IMR-90 (cell line): Measurements from ENCODE around the gene AP3D1. TPM values are rescaled to one million over a fixed set of nuclear protein-coding genes. Genes with fewer than 3 reads are reported as not detected.

Experiments
- ATAC-seq: fragments of 200-7000 bp; cut with Tn5 transposase; 2 replicates; pipeline ENCODE4 v1.9.1; 2020; ENCODE audit warnings: low read depth, mild to moderate bottlenecking, moderate library complexity
- BruUV-seq: library from RNA; stranded (reverse); fragments of 400-500 nt; replicated peaks from 2 replicates; lab custom pipeline; 2021; lab: Mats Ljungman, UMichigan
- CTCF ChIA-PET: fragments of 300-600 bp; formaldehyde crosslinking; extraction: SDS; loops from one replicate; lab custom pipeline; 2021; ENCODE audit warnings: antibody characterized with exemption; lab: Yijun Ruan, JAX
- POLR2A ChIA-PET: fragments of 300-600 bp; sonication (Branson Sonifier 250); formaldehyde crosslinking; loops from one replicate; lab custom pipeline; 2022; ENCODE audit warnings: antibody characterized with exemption; ENCODE audit not compliant: unreplicated experiment; lab: Charles Lee
- DNase-seq: peaks from one replicate; pipeline ENCODE4 v3.0.0; 2013
- H2AFZ ChIP-seq: replicated peaks from 2 replicates; pipeline ENCODE3; 2013; ENCODE audit warnings: low read length, mild to moderate bottlenecking; ENCODE audit not compliant: poor library complexity
- H2AK5ac ChIP-seq: 2 replicates; pipeline ENCODE4 v1.6.1; 2013; ENCODE audit warnings: low read depth, low read length, inconsistent platforms
- H2AK9ac ChIP-seq: replicated peaks from 2 replicates; pipeline ENCODE3; 2013; ENCODE audit warnings: mild to moderate bottlenecking, low read depth, low read length, moderate library complexity; ENCODE audit not compliant: poor library complexity
- H2BK120ac ChIP-seq: 2 replicates; pipeline ENCODE4 v1.6.1; 2013; ENCODE audit warnings: low read depth, low read length, inconsistent platforms
- H2BK15ac ChIP-seq: 3 replicates; pipeline ENCODE4 v1.6.1; 2013; ENCODE audit warnings: low read depth, low read length, inconsistent platforms
- H2BK20ac ChIP-seq: 2 replicates; pipeline ENCODE4 v1.6.1; 2013; ENCODE audit warnings: low read depth, mild to moderate bottlenecking, inconsistent platforms, low read length, moderate library complexity
- H2BK5ac ChIP-seq: 2 replicates; pipeline ENCODE4 v1.6.1; 2013; ENCODE audit warnings: mild to moderate bottlenecking, low read depth, low read length, inconsistent platforms; ENCODE audit not compliant: poor library complexity, severe bottlenecking
- H3K14ac ChIP-seq: replicated peaks from 2 replicates; pipeline ENCODE4 v1.6.1; 2013; ENCODE audit warnings: low read depth, low read length, inconsistent platforms
- H3K18ac ChIP-seq: 2 replicates; pipeline ENCODE4 v1.6.1; 2013; ENCODE audit warnings: low read depth, low read length, control low read depth
- H3K23ac ChIP-seq: 2 replicates; pipeline ENCODE4 v1.6.1; 2013; ENCODE audit warnings: low read depth, low read length, inconsistent platforms
- H3K27ac ChIP-seq: 2 replicates; pipeline ENCODE4 v1.5.1; 2013; ENCODE audit warnings: mild to moderate bottlenecking, control low read depth, low read length; ENCODE audit not compliant: insufficient read depth
- H3K27me3 ChIP-seq: 2 replicates; pipeline ENCODE4 v1.6.1; 2013; ENCODE audit warnings: low read length; ENCODE audit not compliant: control insufficient read depth, insufficient read depth
- H3K36me3 ChIP-seq: 2 replicates; pipeline ENCODE4 v1.6.1; 2013; ENCODE audit warnings: low read length, mixed read lengths; ENCODE audit not compliant: control insufficient read depth, insufficient read depth
- H3K4ac ChIP-seq: 2 replicates; pipeline ENCODE4 v1.6.1; 2013; ENCODE audit warnings: low read depth, low read length, inconsistent platforms
- H3K4me1 ChIP-seq: 2 replicates; pipeline ENCODE4 v1.6.1; 2013; ENCODE audit warnings: low read length, mixed read lengths; ENCODE audit not compliant: control insufficient read depth, insufficient read depth
- H3K4me2 ChIP-seq: 2 replicates; pipeline ENCODE4 v1.6.1; 2013; ENCODE audit warnings: low read depth, mild to moderate bottlenecking, control low read depth, low read length, moderate library complexity
- H3K4me3 ChIP-seq: 2 replicates; pipeline ENCODE4 v1.5.1; 2013; ENCODE audit warnings: low read depth, mild to moderate bottlenecking, control low read depth, low read length, moderate library complexity; ENCODE audit not compliant: insufficient read depth
- H3K56ac ChIP-seq: 2 replicates; pipeline ENCODE4 v1.6.1; 2013; ENCODE audit warnings: low read length, inconsistent platforms; ENCODE audit not compliant: insufficient read depth; ENCODE audit errors: extremely low read depth
- H3K79me1 ChIP-seq, 2 experiments: 2 replicates each; pipeline ENCODE4 v1.6.1; 2013; ENCODE audit warnings: low read length in 2 of 2, inconsistent platforms in 1 of 2, low read depth in 1 of 2
- H3K9ac ChIP-seq: 2 replicates; pipeline ENCODE4 v1.6.1; 2013; ENCODE audit warnings: low read depth, low read length, control low read depth
- H3K9me1 ChIP-seq: 2 replicates; pipeline ENCODE4 v1.6.1; 2013; ENCODE audit warnings: low read length, inconsistent platforms; ENCODE audit not compliant: insufficient read depth
- H3K9me3 ChIP-seq: 2 replicates; pipeline ENCODE4 v1.6.1; 2013; ENCODE audit warnings: low read length; ENCODE audit not compliant: control insufficient read depth, insufficient read depth
- H4K20me1 ChIP-seq: 2 replicates; pipeline ENCODE4 v1.6.1; 2013; ENCODE audit warnings: low read length, inconsistent platforms; ENCODE audit not compliant: insufficient read depth
- H4K5ac ChIP-seq: 2 replicates; pipeline ENCODE4 v1.6.1; 2013; ENCODE audit warnings: mild to moderate bottlenecking, low read depth, low read length, control low read depth
- H4K8ac ChIP-seq, 2 experiments: 2 replicates each; pipeline ENCODE4 v1.6.1; 2013; ENCODE audit warnings: low read depth in 2 of 2, low read length in 2 of 2, control low read depth in 1 of 2, inconsistent platforms in 1 of 2
- H4K91ac ChIP-seq: 2 replicates; pipeline ENCODE4 v1.6.1; 2013; ENCODE audit warnings: low read depth, low read length, inconsistent platforms; ENCODE audit not compliant: insufficient read depth
- CEBPB ChIP-seq: IDR thresholded peaks from 2 replicates; pipeline ENCODE4 v1.6.1; 2012; ENCODE audit warnings: low read depth, low read length, improper control_type of control experiment
- CTCF ChIP-seq: conservative IDR thresholded peaks from 2 replicates; pipeline ENCODE4 v1.5.1; 2012; ENCODE audit warnings: mild to moderate bottlenecking, low read depth, low read length, improper control_type of control experiment
- ELK1 ChIP-seq: fragments of 150-350 bp; IDR thresholded peaks from 2 replicates; pipeline ENCODE4 v1.6.1; 2016; ENCODE audit warnings: low read depth, mild to moderate bottlenecking, low read length, moderate library complexity, borderline replicate concordance
- MAZ ChIP-seq: IDR thresholded peaks from 2 replicates; pipeline ENCODE4 v1.6.1; 2012; ENCODE audit warnings: low read depth, mild to moderate bottlenecking, low read length, improper control_type of control experiment, moderate library complexity, borderline replicate concordance
- RAD21 ChIP-seq: IDR thresholded peaks from 2 replicates; pipeline ENCODE4 v1.6.1; 2012; ENCODE audit warnings: low read length, improper control_type of control experiment
- USF2 ChIP-seq: fragments of 150-350 bp; IDR thresholded peaks from 2 replicates; pipeline ENCODE4 v1.6.1; 2017; ENCODE audit warnings: mild to moderate bottlenecking, antibody characterized with exemption, low read length, low read depth
- WGBS, 2 experiments: methylation state at CpG; one replicate each; pipeline versions ENCODE4 v1.1.5 to v1.1.7; 2013; ENCODE audit warnings: missing lambda C conversion rate in 2 of 2; ENCODE audit not compliant: insufficient read length in 1 of 2; ENCODE audit errors: extremely low coverage in 2 of 2; 5-methylcytosine and 5-hydroxymethylcytosine counted together
- dilution Hi-C: fragments of 300-500 bp; cut with HindIII; formaldehyde crosslinking; loops from one replicate; pipeline ENCODE4 v1.14.3; 2018; ENCODE audit warnings: low sequenced_read_pairs; ENCODE audit not compliant: unreplicated experiment
- in situ Hi-C: fragments of 300-500 bp; cut with MboI; formaldehyde crosslinking; loops from 3 replicates; pipeline ENCODE4 v1.14.3; 2019; ENCODE audit warnings: low sequenced_read_pairs, inconsistent platforms, mixed read lengths
- intact Hi-C: fragments of 100-400 bp; cut with micrococcal nuclease; formaldehyde crosslinking; loops from 2 replicates; pipeline ENCODE4 v1.10.0; 2022
- polyA plus RNA-seq, 3 experiments: library from polyadenylated mRNA; depleted of rRNA; stranded (reverse); fragments of >200 nt; gene quantifications; 2 replicates each; pipeline ENCODE4 v1.2.3, GENCODE V29; 2012; ENCODE audit warnings: low replicate concordance in 1 of 3
- total RNA-seq: library from RNA; depleted of rRNA; stranded (reverse); fragments of >200 nt; gene quantifications from 2 replicates; pipeline ENCODE4 v1.2.3, GENCODE V29; 2012

AP3D1 gene
- total and polyA plus RNA-seq, 2 of the 4 experiments (the other 2 are of a cell fraction): 75.3 to 129 TPM

GRCh38 chr19:2062389-2062729 lies 89.0 kb downstream of the AP3D1 start:
- H2BK20ac ChIP-seq: 0 out of 2 replicates have a peak overlapping the region, but pooled peaks have one; percentile 18
- WGBS, 2 experiments: 64% methylated on average over 7 of the region's 10 CpGs; no CpG with 5 or more reads in 1 of the 2 experiments
- H2AK5ac ChIP-seq: peak overlapping the region; percentile 91
- H3K27me3 ChIP-seq: no peaks in the 10 kb centered on the region
- ATAC-seq: no peak
- no peak overlapping the region; the same call in 2 of the 3 replicates for H2BK15ac ChIP-seq
- peak overlapping the region; percentile 93; the same call in 1 of the 2 replicates for H3K14ac ChIP-seq
- H4K20me1 ChIP-seq: no peaks in the 10 kb centered on the region
- TF ChIP-seq RAD21: no peak
- TF ChIP-seq CTCF: no peak
- no peak for TF ChIP-seq MAZ
- TF ChIP-seq USF2: no peak
- no peak for TF ChIP-seq CEBPB
- TF ChIP-seq ELK1: no peak
- no peaks in the 10 kb centered on the region for H3K9me3 ChIP-seq
- H3K18ac ChIP-seq: no peak overlapping the region
- ChIA-PET POLR2A (no interaction called here), CTCF (no interaction called here)
- H3K36me3 ChIP-seq: no peaks in the 10 kb centered on the region
- H3K9me1 ChIP-seq: peaks cover 7% of the 10 kb centered on the region
- H4K5ac ChIP-seq: peak overlapping the region; percentile 37; the same call in 1 of the 2 replicates
- in situ Hi-C loops (no loop called here), dilution Hi-C loops (no loop called here), intact Hi-C loops (no loop called here)
- H3K9ac ChIP-seq: peak overlapping the region; percentile 83; the same call in 1 of the 2 replicates
- H2AFZ ChIP-seq: peak overlapping the region; percentile 99
- peak overlapping the region; percentile 46 to 98 for H4K8ac ChIP-seq
- no peak overlapping the region for H3K27ac ChIP-seq
- H3K4ac ChIP-seq: peak overlapping the region; percentile 86
- H3K4me3 ChIP-seq: no peak overlapping the region
- peaks cover 22% of the 10 kb centered on the region for H3K4me1 ChIP-seq
- H4K91ac ChIP-seq: 0 out of 2 replicates have a peak overlapping the region, but pooled peaks have one; percentile 85
- no peak for DNase-seq
- H2BK5ac ChIP-seq: no peak overlapping the region
- no TSS peak for BruUV-seq
- H3K4me2 ChIP-seq: no peak overlapping the region; the same call in 1 of the 2 replicates
- H2BK120ac ChIP-seq: peak overlapping the region; percentile 93
- H2AK9ac ChIP-seq: peak overlapping the region; percentile 97
- peak overlapping the region; percentile 72; the same call in 1 of the 2 replicates for H3K23ac ChIP-seq
- H3K79me1 ChIP-seq: peaks cover 5 to 31% of the 10 kb centered on the region in 2 experiments; a peak in 3 of 4 replicates
- 0 out of 2 replicates have a peak overlapping the region, but pooled peaks have one; percentile 77 for H3K56ac ChIP-seq
